ENCODE results near the gene OPN5. TPM values are rescaled to one million over a fixed set of nuclear protein-coding genes. Genes with fewer than 3 reads are reported as not detected.

The OPN5 gene
- total and polyA plus RNA-seq, 12 donors, result 0.15 to 1.1 (median 0.35) TPM; not detected in 3

GRCh38 chr6:47859175-47859574 is 77.3 kb downstream of the OPN5 start:
- no peaks in the 10 kb centered on the region for H3K9me3 ChIP-seq
- DNase-seq, result no peak

GRCh38 chr6:47862731-47863130 is 80.9 kb downstream of the OPN5 start:
- no peak for DNase-seq
- ATAC-seq, result no peak
- WGBS, 2 donors, result 79 to 83% methylated on average over 1 of the region's 1 CpG
- intact Hi-C loops (cut with DNase I), result no loop called here
- Histone ChIP-seq H3K4me3 (no peak overlapping the region), H3K36me3 (no peaks in the 10 kb centered on the region), H3K27ac (no peak overlapping the region), H3K9me3 (no peaks in the 10 kb centered on the region), H3K4me1 (no peaks in the 10 kb centered on the region), H3K27me3 (peaks cover 0 to 4% (median 0%) of the 10 kb centered on the region in 7 donors)
- no peak for TF ChIP-seq CTCF (IDR thresholded peaks at IDR 0.05)

More at GRCh38 chr6:47859175-47859574, 77.3 kb downstream of the OPN5 start:
- Histone ChIP-seq H3K36me3 (no peaks in the 10 kb centered on the region), H3K27ac (no peak overlapping the region), H3K27me3 (peaks cover 0 to 6% (median 0%) of the 10 kb centered on the region in 7 donors), H3K4me3 (no peak overlapping the region), H3K4me1 (peaks cover 0 to 7% (median 0%) of the 10 kb centered on the region in 9 donors)
- intact Hi-C loops (cut with DNase I), result no loop called here
- no peak for TF ChIP-seq CTCF (IDR thresholded peaks at IDR 0.05)
- ATAC-seq, result no peak
- 57 to 63% methylated on average over 1 of the region's 1 CpG for WGBS, 2 donors

- no peaks in the 10 kb centered on the region for H3K27me3 ChIP-seq
- intact Hi-C loops (cut with DNase I), result no loop called here
- WGBS, 2 donors, result 64 to 78% methylated on average over 2 of the region's 2 CpGs
These were observed 83.4 kb downstream of the OPN5 start for GRCh38 chr6:47865206-47865605.

GRCh38 chr6:47875593-47875992 is 93.8 kb downstream of the OPN5 start:
- DNase-seq (no peak), ATAC-seq (no peak)
- no peak for TF ChIP-seq CTCF (IDR thresholded peaks at IDR 0.05)
- Histone ChIP-seq H3K9me3 (no peaks in the 10 kb centered on the region), H3K27me3 (no peaks in the 10 kb centered on the region), H3K4me3 (no peak overlapping the region), H3K36me3 (peaks cover 0 to 6% (median 0%) of the 10 kb centered on the region in 9 donors), H3K27ac (no peak overlapping the region), H3K4me1 (no peaks in the 10 kb centered on the region)
- intact Hi-C loops (cut with DNase I), result no loop called here
- 88 to 91% methylated on average over 1 of the region's 1 CpG for WGBS, 2 donors

More at GRCh38 chr6:47865206-47865605, 83.4 kb downstream of the OPN5 start:
- Histone ChIP-seq H3K27ac (no peak overlapping the region), H3K36me3 (no peaks in the 10 kb centered on the region), H3K4me1 (no peaks in the 10 kb centered on the region), H3K9me3 (no peaks in the 10 kb centered on the region), H3K4me3 (no peak overlapping the region)
- DNase-seq (no peak), ATAC-seq (no peak)
- TF ChIP-seq CTCF (IDR thresholded peaks at IDR 0.05), result no peak

Other genes with a start within 250 kb of the OPN5 start
- under 1 TPM in 4 of 10 donors, not detected in 6; 0.07 to 0.74 (median 0.40) TPM for gene ADGRF4, start 83.5 kb upstream of the OPN5 start, total RNA-seq
- gene ADGRF4, start 83.5 kb upstream of the OPN5 start, polyA plus RNA-seq, result under 1 TPM in 1 of 2 donors, not detected in 1; 0.01 TPM

Measured in heart right ventricle (tissue), 16 donors.